ENCODE measurements around the gene RAP1GAP.

DNA sequence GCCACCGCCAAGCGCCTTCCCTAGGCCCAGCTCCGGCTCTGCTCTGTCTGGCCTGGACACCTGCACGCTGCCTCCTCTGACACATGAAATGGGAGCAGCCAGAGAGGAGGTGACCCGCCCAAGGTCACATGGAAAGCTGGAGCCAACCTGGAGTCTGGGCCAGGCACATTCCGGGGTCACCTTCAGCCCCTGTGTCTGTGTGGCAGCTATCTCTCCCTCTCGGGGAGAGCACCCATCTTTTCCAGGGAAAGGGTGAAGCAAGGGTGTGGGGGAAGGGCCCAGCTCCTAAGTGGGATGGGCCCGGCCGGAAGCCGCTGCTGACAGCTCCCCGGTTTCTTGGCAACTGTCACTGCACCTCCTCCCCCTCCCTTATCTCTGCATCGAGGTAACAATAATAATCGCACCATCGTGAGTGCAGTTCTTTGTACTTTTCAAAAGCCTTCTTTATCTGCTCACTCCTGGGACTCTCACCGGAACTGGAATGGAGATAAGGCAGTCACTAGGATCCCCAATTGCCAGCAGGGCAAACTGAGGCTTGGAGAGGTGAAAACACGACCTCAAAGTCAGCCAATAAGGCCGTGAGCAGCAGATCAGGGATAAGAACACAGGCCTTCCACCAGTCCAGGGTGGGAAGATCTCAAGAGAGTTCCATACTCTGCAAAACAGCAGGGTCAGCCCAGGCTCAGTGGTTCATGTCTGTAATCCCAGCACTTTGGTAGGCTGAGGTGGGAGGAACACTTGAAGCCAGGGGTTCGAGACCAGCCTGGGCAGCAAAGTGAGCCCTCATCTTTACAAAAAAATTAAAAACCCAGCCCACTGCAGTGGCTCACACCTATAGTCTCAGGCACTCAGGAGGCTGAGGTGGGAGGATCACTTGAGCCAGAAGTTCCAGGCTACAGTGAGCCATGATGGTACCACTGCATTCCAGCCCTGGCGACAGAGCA is 36.9 kb downstream of the RAP1GAP start:
- TF ChIP-seq EP300 (IDR thresholded peaks at IDR 0.05): no peak
- TF ChIP-seq POLR2A (IDR thresholded peaks at IDR 0.05; ENCODE audit: low read depth): no peak
- TF ChIP-seq, protein P1, sequence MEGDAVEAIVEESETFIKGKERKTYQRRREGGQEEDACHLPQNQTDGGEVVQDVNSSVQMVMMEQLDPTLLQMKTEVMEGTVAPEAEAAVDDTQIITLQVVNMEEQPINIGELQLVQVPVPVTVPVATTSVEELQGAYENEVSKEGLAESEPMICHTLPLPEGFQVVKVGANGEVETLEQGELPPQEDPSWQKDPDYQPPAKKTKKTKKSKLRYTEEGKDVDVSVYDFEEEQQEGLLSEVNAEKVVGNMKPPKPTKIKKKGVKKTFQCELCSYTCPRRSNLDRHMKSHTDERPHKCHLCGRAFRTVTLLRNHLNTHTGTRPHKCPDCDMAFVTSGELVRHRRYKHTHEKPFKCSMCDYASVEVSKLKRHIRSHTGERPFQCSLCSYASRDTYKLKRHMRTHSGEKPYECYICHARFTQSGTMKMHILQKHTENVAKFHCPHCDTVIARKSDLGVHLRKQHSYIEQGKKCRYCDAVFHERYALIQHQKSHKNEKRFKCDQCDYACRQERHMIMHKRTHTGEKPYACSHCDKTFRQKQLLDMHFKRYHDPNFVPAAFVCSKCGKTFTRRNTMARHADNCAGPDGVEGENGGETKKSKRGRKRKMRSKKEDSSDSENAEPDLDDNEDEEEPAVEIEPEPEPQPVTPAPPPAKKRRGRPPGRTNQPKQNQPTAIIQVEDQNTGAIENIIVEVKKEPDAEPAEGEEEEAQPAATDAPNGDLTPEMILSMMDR (IDR thresholded peaks at IDR 0.05): no peak
- no peak for TF ChIP-seq POLR2AphosphoS5 (IDR thresholded peaks at IDR 0.05)

Data from esophagus muscularis mucosa (tissue), 4 donors.